ENCODE measurements around the gene RBPMS2. TPM values are rescaled to one million over a fixed set of nuclear protein-coding genes. Genes with fewer than 3 reads are reported as not detected.
"Not testable (repeated sequence)": the region's sequence is repeated elsewhere in the genome, so short reads cannot be mapped to it uniquely, and the experiment has no call there.

RBPMS2 gene
- total and polyA plus RNA-seq, 3 experiments from 2014 or later: not detected

DNA sequence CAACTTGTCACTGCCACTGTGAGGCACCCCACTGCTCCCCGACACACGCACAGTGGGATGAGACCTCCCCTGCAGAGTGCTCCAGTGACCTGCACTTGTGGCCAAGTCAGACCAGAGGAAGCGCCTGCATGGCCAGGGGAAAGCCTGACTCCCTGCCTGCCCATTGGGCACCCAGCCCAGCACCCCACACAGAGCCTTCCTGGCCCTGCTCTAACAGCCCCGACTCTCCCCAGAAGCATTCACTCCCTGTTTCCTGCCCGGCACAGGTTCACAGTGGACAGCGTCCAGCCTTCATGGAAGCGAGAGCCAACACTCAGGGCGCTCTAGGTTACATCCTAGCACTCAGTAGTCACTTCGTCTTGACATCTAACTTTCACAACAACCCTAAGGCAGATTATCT lies 27.8 kb downstream of the RBPMS2 start:
- H3K4me3 ChIP-seq (ENCODE audit: low read length): no peak overlapping the region
- no peaks in the 10 kb centered on the region for H3K27me3 ChIP-seq (ENCODE audit: insufficient read depth, low read length, poor library complexity, severe bottlenecking)
- Mint-ChIP-seq H3K4me1 (no peaks in the 10 kb centered on the region), H3K4me3 (no peak overlapping the region), H3K27me3 (peaks cover 10 to 23% of the 10 kb centered on the region in 2 donors), H3K9me3 (no peaks in the 10 kb centered on the region), H3K27ac (peak overlapping the region in 1 of 8 donors; percentile 17), H3K36me3 (no peaks in the 10 kb centered on the region)
- H3K27ac ChIP-seq (ENCODE audit: low read depth, low read length): no peak overlapping the region
- ChIA-PET POLR2A (no interaction called here), CTCF (no interaction called here)
- no peaks in the 10 kb centered on the region for H3K9me3 ChIP-seq (ENCODE audit: low read length)
- H3K36me3 ChIP-seq (ENCODE audit: insufficient read depth, low read length): no peaks in the 10 kb centered on the region
- H3K4me1 ChIP-seq (ENCODE audit: insufficient read depth, low read length): no peaks in the 10 kb centered on the region
- no peak for DNase-seq

DNA sequence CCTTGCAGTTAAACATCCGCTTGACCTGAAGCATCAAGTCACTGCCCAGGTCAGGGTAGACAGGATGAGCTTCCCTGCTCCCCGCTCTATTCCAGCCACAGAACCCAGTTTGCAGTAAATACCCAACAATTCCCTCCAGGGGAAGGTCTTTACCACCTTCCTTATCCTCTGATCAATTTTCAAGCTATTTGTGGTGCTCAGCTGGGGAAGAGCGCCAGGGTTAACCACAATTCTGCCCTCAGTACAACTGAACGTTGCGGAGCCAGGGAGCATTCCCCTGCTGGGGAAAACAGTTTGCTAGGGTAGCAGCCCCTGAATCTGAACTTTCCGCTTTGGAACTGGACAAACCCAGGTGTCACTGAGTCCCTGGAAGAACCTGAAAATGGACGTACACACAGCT lies 28.5 kb downstream of the RBPMS2 start:
- no peak for DNase-seq
- no peaks in the 10 kb centered on the region for H3K4me1 Mint-ChIP-seq
- POLR2A ChIA-PET: no interaction called here
- no peaks in the 10 kb centered on the region for H3K27me3 ChIP-seq (ENCODE audit: insufficient read depth, low read length, poor library complexity, severe bottlenecking)
- H3K9me3 Mint-ChIP-seq: no peaks in the 10 kb centered on the region
- H3K27ac Mint-ChIP-seq: no peak overlapping the region
- H3K27me3 Mint-ChIP-seq: peaks cover 10 to 23% of the 10 kb centered on the region in 2 donors
- no peaks in the 10 kb centered on the region for H3K4me1 ChIP-seq (ENCODE audit: insufficient read depth, low read length)
- H3K36me3 ChIP-seq (ENCODE audit: insufficient read depth, low read length): no peaks in the 10 kb centered on the region
- H3K4me3 ChIP-seq (ENCODE audit: low read length): no peak overlapping the region
- CTCF ChIA-PET: no interaction called here
- no peak overlapping the region for H3K27ac ChIP-seq (ENCODE audit: low read depth, low read length)
- H3K36me3 Mint-ChIP-seq: no peaks in the 10 kb centered on the region
- H3K9me3 ChIP-seq (ENCODE audit: low read length): no peaks in the 10 kb centered on the region
- peak overlapping the region in 1 of 7 donors; percentile 59 for H3K4me3 Mint-ChIP-seq

DNA sequence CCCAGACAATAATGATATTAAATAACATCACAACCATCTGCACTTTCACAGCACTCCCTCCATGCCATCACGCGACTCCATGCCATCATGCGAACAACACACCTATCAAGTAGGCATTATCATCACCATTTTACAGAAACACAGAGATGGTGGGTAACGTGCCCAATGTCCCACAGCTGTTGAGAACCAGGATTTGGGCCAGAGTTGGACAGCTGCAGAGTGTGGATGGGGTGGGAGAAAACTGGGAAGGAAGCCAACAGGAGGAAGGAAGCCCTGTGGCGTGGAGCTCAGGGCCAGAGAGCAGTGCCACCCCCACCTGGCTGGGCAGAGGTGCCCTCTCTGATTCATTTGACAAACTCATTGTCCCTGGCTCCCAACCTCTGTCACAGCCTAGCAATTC lies 29.0 kb downstream of the RBPMS2 start:
- Histone ChIP-seq H3K9me3 (ENCODE audit: low read length) (no peaks in the 10 kb centered on the region), H3K27ac (ENCODE audit: low read depth, low read length) (no peak overlapping the region), H3K36me3 (ENCODE audit: insufficient read depth, low read length) (no peaks in the 10 kb centered on the region), H3K4me1 (ENCODE audit: insufficient read depth, low read length) (no peaks in the 10 kb centered on the region), H3K27me3 (ENCODE audit: insufficient read depth, low read length, poor library complexity, severe bottlenecking) (no peaks in the 10 kb centered on the region), H3K4me3 (ENCODE audit: low read length) (no peak overlapping the region)
- Mint-ChIP-seq H3K27ac (peak overlapping the region in 1 of 8 donors; percentile 77), H3K4me3 (peak overlapping the region in 1 of 7 donors; percentile 59), H3K4me1 (no peaks in the 10 kb centered on the region), H3K36me3 (no peaks in the 10 kb centered on the region), H3K27me3 (peaks cover 10 to 23% of the 10 kb centered on the region in 2 donors), H3K9me3 (no peaks in the 10 kb centered on the region)
- ChIA-PET CTCF (no interaction called here), POLR2A (no interaction called here)
- no peak for DNase-seq

DNA sequence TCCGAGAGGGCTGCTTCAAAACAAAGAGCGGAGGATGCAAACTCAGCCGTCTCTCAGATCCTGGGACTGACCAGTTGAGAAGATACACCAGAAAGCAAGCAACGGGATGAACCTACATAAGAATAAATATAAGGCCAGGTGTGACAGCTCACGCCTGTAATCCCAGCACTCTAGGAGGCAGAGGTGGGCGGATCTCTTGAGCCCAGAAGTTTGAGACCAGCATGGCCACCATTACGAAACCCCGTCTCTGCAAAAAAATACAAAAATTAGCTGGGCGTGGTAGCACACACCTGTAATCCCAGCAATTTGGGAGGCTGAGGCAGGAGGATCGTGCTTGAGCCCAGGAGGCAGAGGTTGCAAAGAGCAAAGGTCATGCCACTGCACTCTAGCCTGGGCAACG lies 31.7 kb downstream of the RBPMS2 start:
- H3K4me3 ChIP-seq (ENCODE audit: low read length): no peak overlapping the region
- H3K9me3 ChIP-seq (ENCODE audit: low read length): no peaks in the 10 kb centered on the region
- no peak overlapping the region for H3K27ac Mint-ChIP-seq
- CTCF ChIA-PET: interaction anchor here (0.6 kb wide), 1 partner anchor 34 kb away, joined by 3 read pairs; no protein-coding TSS in a partner anchor
- H3K36me3 Mint-ChIP-seq: no peaks in the 10 kb centered on the region
- H3K9me3 Mint-ChIP-seq: no peaks in the 10 kb centered on the region
- no peaks in the 10 kb centered on the region for H3K4me1 Mint-ChIP-seq
- H3K4me3 Mint-ChIP-seq: no peak overlapping the region
- POLR2A ChIA-PET: no interaction called here
- DNase-seq: no peak
- no peaks in the 10 kb centered on the region for H3K27me3 ChIP-seq (ENCODE audit: insufficient read depth, low read length, poor library complexity, severe bottlenecking)
- H3K4me1 ChIP-seq (ENCODE audit: insufficient read depth, low read length): no peaks in the 10 kb centered on the region
- H3K27me3 Mint-ChIP-seq: peaks cover 11 to 23% of the 10 kb centered on the region in 2 donors
- H3K27ac ChIP-seq (ENCODE audit: low read depth, low read length): no peak overlapping the region
- H3K36me3 ChIP-seq (ENCODE audit: insufficient read depth, low read length): no peaks in the 10 kb centered on the region

DNA sequence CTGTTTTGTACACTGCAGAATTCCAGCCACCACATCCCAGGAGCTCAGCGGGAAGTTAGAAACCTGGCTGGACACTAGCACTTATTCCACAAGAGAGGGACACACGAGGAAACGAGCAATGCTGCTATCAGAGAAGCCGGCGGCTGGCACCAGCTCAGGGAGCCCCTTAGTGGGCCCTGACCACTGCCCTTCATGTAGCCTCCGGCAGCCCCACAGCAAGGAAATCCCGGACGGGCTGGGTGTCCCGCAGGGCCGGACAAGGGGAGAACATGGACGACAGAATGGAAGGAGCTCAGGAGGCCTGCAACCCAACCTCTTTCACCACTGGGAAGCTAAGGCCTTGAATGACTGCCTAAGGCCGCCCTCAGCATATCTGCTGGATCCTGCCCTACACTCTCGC lies 32.5 kb downstream of the RBPMS2 start:
- H3K4me1 Mint-ChIP-seq: no peaks in the 10 kb centered on the region
- Histone ChIP-seq H3K27me3 (ENCODE audit: insufficient read depth, low read length, poor library complexity, severe bottlenecking) (no peaks in the 10 kb centered on the region), H3K4me1 (ENCODE audit: insufficient read depth, low read length) (no peaks in the 10 kb centered on the region), H3K4me3 (ENCODE audit: low read length) (no peak overlapping the region), H3K9me3 (ENCODE audit: low read length) (no peaks in the 10 kb centered on the region), H3K36me3 (ENCODE audit: insufficient read depth, low read length) (no peaks in the 10 kb centered on the region), H3K27ac (ENCODE audit: low read depth, low read length) (no peak overlapping the region)
- no peak for DNase-seq
- no peaks in the 10 kb centered on the region for H3K9me3 Mint-ChIP-seq
- H3K36me3 Mint-ChIP-seq: no peaks in the 10 kb centered on the region
- H3K27me3 Mint-ChIP-seq: peaks cover 10 to 22% of the 10 kb centered on the region in 2 donors
- H3K27ac Mint-ChIP-seq: no peak overlapping the region
- H3K4me3 Mint-ChIP-seq: no peak overlapping the region
- CTCF ChIA-PET: interaction anchor here (0.6 to 2.6 kb wide), 4 partner anchors 9 to 174 kb away, joined by 3 to 11 read pairs (median 3); no protein-coding TSS in a partner anchor
- POLR2A ChIA-PET: no interaction called here

DNA sequence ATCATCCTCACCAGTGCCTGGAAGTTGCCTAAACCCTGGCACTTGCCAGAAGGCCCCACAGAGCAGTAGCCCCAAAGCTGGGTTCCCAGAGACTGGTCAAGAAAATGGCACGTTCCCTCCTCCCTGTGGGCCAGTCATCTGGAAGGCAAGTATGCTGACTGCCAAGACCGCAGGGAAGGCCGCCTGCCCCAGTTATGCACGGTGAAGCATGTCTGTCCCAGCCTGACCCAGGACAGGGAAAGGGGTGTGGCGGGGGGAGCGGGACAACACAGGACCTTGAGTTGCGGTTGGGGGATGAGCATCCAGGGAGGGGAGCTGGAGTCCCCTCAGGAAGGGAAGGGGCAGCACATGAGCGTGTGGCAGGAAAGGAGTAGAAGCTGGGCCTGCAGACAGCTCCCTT lies 33.0 kb downstream of the RBPMS2 start:
- Mint-ChIP-seq H3K27me3 (peaks cover 7 to 17% of the 10 kb centered on the region in 2 donors), H3K9me3 (no peaks in the 10 kb centered on the region), H3K4me3 (no peak overlapping the region), H3K4me1 (no peaks in the 10 kb centered on the region), H3K36me3 (no peaks in the 10 kb centered on the region), H3K27ac (no peak overlapping the region)
- no peaks in the 10 kb centered on the region for H3K9me3 ChIP-seq (ENCODE audit: low read length)
- H3K4me1 ChIP-seq (ENCODE audit: insufficient read depth, low read length): no peaks in the 10 kb centered on the region
- H3K27me3 ChIP-seq (ENCODE audit: insufficient read depth, low read length, poor library complexity, severe bottlenecking): no peaks in the 10 kb centered on the region
- ChIA-PET CTCF (interaction anchor here (0.6 to 2.6 kb wide), 3 partner anchors 9 to 174 kb away, joined by 3 to 11 read pairs (median 3); no protein-coding TSS in a partner anchor), POLR2A (no interaction called here)
- no peaks in the 10 kb centered on the region for H3K36me3 ChIP-seq (ENCODE audit: insufficient read depth, low read length)
- no peak for DNase-seq
- no peak overlapping the region for H3K27ac ChIP-seq (ENCODE audit: low read depth, low read length)
- H3K4me3 ChIP-seq (ENCODE audit: low read length): no peak overlapping the region

DNA sequence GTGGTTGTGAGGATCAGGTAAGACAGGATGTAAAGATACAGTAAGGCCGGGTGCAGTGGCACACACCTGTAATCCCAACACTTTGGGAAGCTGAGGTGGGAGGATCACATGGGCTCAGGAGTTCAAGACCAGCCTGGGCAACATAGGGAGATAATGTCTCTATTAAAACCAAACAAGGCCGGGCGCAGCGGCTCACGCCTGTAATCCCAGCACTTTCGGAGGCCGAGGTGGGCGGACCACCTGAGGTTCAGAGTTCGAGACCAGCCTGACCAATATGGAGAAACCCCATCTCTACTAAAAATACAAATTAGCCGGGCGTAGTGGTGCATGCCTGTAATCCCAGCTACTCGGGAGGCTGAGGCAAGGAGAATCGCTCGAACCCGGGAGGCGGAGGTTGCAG lies 33.7 kb downstream of the RBPMS2 start:
- POLR2A ChIA-PET; H3K36me3 ChIP-seq (ENCODE audit: insufficient read depth, low read length); H3K36me3 Mint-ChIP-seq; H3K4me1 ChIP-seq (ENCODE audit: insufficient read depth, low read length); H3K27ac ChIP-seq (ENCODE audit: low read depth, low read length); H3K27ac Mint-ChIP-seq; DNase-seq; H3K27me3 ChIP-seq (ENCODE audit: insufficient read depth, low read length, poor library complexity, severe bottlenecking); H3K4me1 Mint-ChIP-seq; H3K27me3 Mint-ChIP-seq; H3K4me3 Mint-ChIP-seq; H3K9me3 Mint-ChIP-seq; H3K9me3 ChIP-seq (ENCODE audit: low read length); H3K4me3 ChIP-seq (ENCODE audit: low read length): not testable (repeated sequence)
- CTCF ChIA-PET: interaction anchor here (2.6 kb wide), 1 partner anchor 14 kb away, joined by 11 read pairs; no protein-coding TSS in a partner anchor

DNA sequence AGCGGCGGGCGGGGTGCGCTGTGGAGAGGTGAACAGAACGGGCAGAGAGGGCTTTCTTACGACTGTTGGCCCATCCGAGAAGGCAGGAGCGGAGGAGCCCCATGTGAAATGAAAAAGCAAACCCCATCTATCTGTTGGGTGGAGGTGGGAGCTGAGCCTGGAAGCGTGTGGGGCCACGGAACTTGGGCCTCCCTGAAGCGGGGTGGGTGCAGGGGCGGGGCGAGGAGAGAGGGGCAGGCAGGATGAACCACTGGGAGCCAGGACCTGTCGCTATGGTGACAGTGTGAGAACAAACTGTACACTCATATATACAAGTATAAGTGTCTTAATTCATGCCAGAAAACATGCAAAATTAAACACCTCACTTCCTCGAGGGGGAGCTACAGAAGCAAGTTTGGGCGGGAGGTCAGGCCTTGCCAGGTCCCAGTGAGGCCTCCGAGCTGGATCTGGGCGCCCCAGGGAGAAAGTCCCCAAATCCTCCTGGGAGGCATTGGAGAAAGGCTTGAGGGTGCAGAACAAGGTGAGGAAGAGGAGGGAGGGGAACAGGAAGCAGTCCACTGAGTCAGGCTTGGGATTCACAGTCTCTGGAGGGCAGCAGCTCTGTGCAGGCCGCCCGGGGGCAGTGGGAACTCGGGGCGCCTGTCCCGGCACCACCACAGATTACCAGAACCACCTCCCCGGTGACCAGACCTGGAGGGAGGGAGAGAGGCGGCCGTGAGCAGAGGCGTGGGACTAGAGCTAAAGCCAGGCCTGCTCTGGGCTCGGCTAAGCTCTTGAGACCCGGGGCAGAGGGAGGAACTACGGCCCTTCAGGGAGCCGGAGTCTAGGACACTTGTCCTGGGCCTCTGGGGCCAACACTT lies 34.8 kb downstream of the RBPMS2 start:
- CTCF ChIA-PET: interaction anchor here (1.2 to 2.6 kb wide), 2 partner anchors 13 to 69 kb away, joined by 4 to 11 read pairs; no protein-coding TSS in a partner anchor
- POLR2A ChIA-PET: no interaction called here
- no peaks in the 10 kb centered on the region for H3K4me1 ChIP-seq (ENCODE audit: insufficient read depth, low read length)
- Mint-ChIP-seq H3K27ac (peak overlapping the region in 1 of 8 donors; percentile 60), H3K36me3 (no peaks in the 10 kb centered on the region), H3K4me1 (no peaks in the 10 kb centered on the region), H3K9me3 (no peaks in the 10 kb centered on the region), H3K4me3 (no peak overlapping the region), H3K27me3 (peaks cover 2 to 4% of the 10 kb centered on the region in 2 donors)
- H3K36me3 ChIP-seq (ENCODE audit: insufficient read depth, low read length): no peaks in the 10 kb centered on the region
- no peak overlapping the region for H3K27ac ChIP-seq (ENCODE audit: low read depth, low read length)
- no peaks in the 10 kb centered on the region for H3K9me3 ChIP-seq (ENCODE audit: low read length)
- H3K27me3 ChIP-seq (ENCODE audit: insufficient read depth, low read length, poor library complexity, severe bottlenecking): no peaks in the 10 kb centered on the region
- no peak for DNase-seq
- H3K4me3 ChIP-seq (ENCODE audit: low read length): no peak overlapping the region

Measured in CD8-positive, alpha-beta memory T cell (primary cell).